HFFc6 (cell line): ENCODE data around the gene SGMS1. TPM values are rescaled to one million over a fixed set of nuclear protein-coding genes. Genes with fewer than 3 reads are reported as not detected.

ENCODE experiments used
- DNase-seq: peaks from one replicate; pipeline ENCODE4 v3.0.0-alpha.2; 2018
- H3K27ac Mint-ChIP-seq: 2 replicates; pipeline ENCODE4 v1.8.0; 2020; ENCODE audit warnings: mild to moderate bottlenecking, mixed read lengths
- H3K27me3 Mint-ChIP-seq: 2 replicates; pipeline ENCODE4 v1.8.0; 2021; ENCODE audit warnings: mild to moderate bottlenecking, moderate library complexity, mixed read lengths; ENCODE audit not compliant: insufficient read depth
- H3K36me3 Mint-ChIP-seq: 2 replicates; pipeline ENCODE4 v1.8.0; 2021; ENCODE audit warnings: low read depth, mixed read lengths
- H3K4me1 Mint-ChIP-seq: 2 replicates; pipeline ENCODE4 v1.8.0; 2020; ENCODE audit warnings: low read depth, mixed read lengths
- H3K4me3 Mint-ChIP-seq: 2 replicates; pipeline ENCODE4 v1.8.0; 2020; ENCODE audit warnings: mild to moderate bottlenecking, moderate library complexity, mixed read lengths
- H3K9me3 Mint-ChIP-seq: 2 replicates; pipeline ENCODE4 v1.8.0; 2020; ENCODE audit warnings: mild to moderate bottlenecking, mixed read lengths
- total RNA-seq, 6 experiments: library from RNA; stranded (reverse); fragmentation: NEBNext Ultra II Directional; extraction: Animal tissue kit (Norgen Biotek cat#: 25700); gene quantifications; 2 replicates in 1 of 6; 3 replicates in 5 of 6; pipeline ENCODE4 v1.2.3, GENCODE V29; 2021
- TF ChIP-seq, protein P1 (sequence below): fragments of 200-600 bp; sonication (generic); IDR thresholded peaks from 2 replicates; pipeline ENCODE4 v1.5.0; 2021; ENCODE audit warnings: antibody characterized with exemption, mild to moderate bottlenecking

SGMS1 gene
- total RNA-seq, 6 experiments from 2014 or later, result 19.6 to 27.5 (median 24.6) TPM

DNA sequence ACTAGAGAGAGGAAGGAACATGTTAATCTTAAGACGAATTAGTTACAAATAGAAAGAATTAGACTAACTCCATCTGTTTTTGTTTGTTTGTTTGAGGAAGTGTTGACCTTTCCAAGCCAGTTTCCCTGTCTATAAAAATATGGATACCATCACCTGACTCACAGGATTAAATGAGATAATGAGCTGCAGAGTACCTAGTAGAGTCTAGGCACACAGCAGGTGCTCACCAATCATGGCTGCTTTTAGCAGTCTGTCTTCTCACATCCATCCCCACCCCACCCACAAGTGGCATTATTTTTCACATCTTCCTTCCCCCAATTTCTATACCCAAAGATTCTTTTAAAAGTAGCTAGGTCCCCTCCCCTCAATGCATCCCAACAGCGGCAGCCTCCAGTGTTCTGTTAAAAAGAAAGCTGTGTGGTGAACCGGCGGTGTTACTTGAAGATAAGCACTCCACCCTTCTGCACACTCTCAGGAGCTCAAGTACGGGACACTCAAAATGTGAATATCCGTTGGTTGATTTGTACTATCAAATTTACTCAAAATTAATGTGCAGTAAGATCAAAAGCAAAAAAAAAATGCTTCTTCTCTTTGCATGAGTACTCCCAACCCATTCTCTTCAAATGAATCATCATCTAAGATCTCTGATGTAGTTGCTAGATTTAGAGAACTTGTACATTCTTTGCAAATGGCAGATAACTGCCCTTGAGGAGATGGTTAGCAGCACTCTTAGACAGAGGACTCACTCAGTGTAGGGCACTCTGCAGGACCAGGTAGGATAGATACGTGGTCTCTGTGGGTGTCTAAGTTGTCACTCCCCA, 227.1 kb downstream of the SGMS1 start:
- Mint-ChIP-seq H3K4me1 (peaks cover 65% of the 10 kb centered on the region), H3K36me3 (peaks cover 7% of the 10 kb centered on the region; the same call in 1 of the 2 replicates), H3K4me3 (peak overlapping the region; percentile 65), H3K9me3 (no peaks in the 10 kb centered on the region), H3K27ac (peak overlapping the region; percentile 72), H3K27me3 (no peaks in the 10 kb centered on the region)
- TF ChIP-seq, protein P1, sequence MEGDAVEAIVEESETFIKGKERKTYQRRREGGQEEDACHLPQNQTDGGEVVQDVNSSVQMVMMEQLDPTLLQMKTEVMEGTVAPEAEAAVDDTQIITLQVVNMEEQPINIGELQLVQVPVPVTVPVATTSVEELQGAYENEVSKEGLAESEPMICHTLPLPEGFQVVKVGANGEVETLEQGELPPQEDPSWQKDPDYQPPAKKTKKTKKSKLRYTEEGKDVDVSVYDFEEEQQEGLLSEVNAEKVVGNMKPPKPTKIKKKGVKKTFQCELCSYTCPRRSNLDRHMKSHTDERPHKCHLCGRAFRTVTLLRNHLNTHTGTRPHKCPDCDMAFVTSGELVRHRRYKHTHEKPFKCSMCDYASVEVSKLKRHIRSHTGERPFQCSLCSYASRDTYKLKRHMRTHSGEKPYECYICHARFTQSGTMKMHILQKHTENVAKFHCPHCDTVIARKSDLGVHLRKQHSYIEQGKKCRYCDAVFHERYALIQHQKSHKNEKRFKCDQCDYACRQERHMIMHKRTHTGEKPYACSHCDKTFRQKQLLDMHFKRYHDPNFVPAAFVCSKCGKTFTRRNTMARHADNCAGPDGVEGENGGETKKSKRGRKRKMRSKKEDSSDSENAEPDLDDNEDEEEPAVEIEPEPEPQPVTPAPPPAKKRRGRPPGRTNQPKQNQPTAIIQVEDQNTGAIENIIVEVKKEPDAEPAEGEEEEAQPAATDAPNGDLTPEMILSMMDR, result no peak
- peak; percentile 64 for DNase-seq

DNA sequence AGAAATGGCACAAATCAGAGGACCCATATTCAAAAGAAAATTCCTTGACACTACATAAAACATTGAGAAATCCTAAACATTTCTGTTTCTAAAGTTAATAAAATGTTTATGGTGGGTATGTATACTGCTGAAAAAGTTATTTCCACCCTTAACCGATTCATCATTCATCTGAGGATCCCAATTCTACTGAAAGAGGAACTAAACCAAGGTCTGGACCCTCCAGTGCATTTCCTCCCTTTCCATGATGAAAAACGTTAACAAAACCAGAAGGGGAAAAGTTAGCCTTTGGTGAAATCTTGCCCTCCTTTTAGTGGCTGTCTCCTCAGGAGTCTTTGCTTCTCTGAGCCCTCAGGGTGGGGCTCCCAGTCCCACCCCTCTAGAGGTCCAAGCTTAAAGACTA, 227.9 kb downstream of the SGMS1 start:
- H3K4me1 Mint-ChIP-seq, result peaks cover 63% of the 10 kb centered on the region
- no peak overlapping the region for H3K4me3 Mint-ChIP-seq

GRCh38 chr10:50395271-50395670, 228.5 kb downstream of the SGMS1 start:
- DNase-seq, result no peak
- H3K9me3 Mint-ChIP-seq, result no peaks in the 10 kb centered on the region
- H3K36me3 Mint-ChIP-seq, result peaks cover 12% of the 10 kb centered on the region
- H3K27ac Mint-ChIP-seq, result no peak overlapping the region
- peaks cover 63% of the 10 kb centered on the region for H3K4me1 Mint-ChIP-seq
- H3K4me3 Mint-ChIP-seq, result no peak overlapping the region
- H3K27me3 Mint-ChIP-seq, result no peaks in the 10 kb centered on the region
- TF ChIP-seq, protein P1, result no peak

More for the DNA sequence above, 227.9 kb downstream of the SGMS1 start:
- DNase-seq, result no peak
- TF ChIP-seq, protein P1, result no peak
- Mint-ChIP-seq H3K27me3 (no peaks in the 10 kb centered on the region), H3K36me3 (peaks cover 8% of the 10 kb centered on the region), H3K9me3 (no peaks in the 10 kb centered on the region), H3K27ac (no peak overlapping the region)

DNA sequence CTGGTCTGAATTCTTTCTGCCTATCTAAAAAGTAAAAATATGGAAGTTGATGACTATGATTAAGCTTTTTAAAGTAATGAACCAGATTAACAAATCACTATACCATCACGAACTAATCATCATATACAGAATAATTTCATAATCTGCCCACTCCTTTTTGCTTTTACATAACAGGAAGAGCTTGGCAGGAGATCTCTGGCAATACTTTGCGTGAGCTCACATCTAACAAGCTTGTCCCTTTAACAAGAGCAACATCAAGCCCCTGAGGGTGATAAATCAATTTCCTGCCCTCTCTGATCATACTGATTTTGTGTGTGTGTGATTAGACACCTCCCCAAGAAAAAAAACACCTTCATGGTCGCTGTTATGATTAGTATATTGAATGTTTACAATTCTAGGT, 228.9 kb downstream of the SGMS1 start:
- H3K4me3 Mint-ChIP-seq, result no peak overlapping the region
- H3K4me1 Mint-ChIP-seq, result peaks cover 63% of the 10 kb centered on the region
- peaks cover 12% of the 10 kb centered on the region for H3K36me3 Mint-ChIP-seq
- DNase-seq, result no peak
- no peak overlapping the region for H3K27ac Mint-ChIP-seq
- TF ChIP-seq, protein P1, result no peak
- H3K9me3 Mint-ChIP-seq, result no peaks in the 10 kb centered on the region
- H3K27me3 Mint-ChIP-seq, result no peaks in the 10 kb centered on the region

DNA sequence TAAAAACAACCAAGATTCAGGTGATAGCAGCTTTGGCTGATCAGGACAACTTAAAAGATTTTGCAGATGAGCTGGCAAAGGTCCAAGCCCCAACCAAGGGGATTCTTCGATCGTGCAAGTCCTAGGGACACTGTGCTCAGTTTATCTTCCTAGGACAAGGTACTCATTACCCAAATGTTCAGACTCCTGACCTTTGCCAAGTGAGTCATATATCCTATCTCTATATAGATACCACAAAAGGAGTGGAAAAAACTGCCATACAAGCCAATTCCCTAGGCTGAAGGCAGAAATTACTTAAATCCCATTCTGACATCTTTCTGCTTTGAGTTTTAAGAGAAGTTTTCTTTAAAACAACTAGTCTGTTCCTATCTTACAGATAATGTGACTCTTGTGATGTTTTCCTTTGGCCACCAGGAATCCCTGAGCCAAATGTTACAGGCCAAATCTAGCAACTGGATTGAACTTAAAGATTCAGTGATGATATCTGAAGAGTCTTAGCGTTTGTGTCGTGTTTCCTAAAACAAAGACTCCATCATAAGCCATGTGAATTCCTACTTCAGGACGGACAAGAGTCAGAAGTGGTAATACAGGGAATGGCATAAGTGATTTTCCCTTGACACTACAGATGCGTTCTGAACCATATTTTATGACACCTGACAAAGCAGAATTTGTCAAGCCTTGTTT, 229.8 kb downstream of the SGMS1 start:
- no peak overlapping the region for H3K4me3 Mint-ChIP-seq

More for the DNA sequence above, 229.8 kb downstream of the SGMS1 start:
- H3K27ac Mint-ChIP-seq, result no peak overlapping the region
- H3K27me3 Mint-ChIP-seq, result no peaks in the 10 kb centered on the region
- peaks cover 58% of the 10 kb centered on the region for H3K4me1 Mint-ChIP-seq
- H3K9me3 Mint-ChIP-seq, result no peaks in the 10 kb centered on the region
- TF ChIP-seq, protein P1, result 0 out of 2 replicates have a peak, but pooled peaks have one; percentile 16
- peaks cover 12% of the 10 kb centered on the region for H3K36me3 Mint-ChIP-seq
- no peak for DNase-seq
